Activated naive CD8-positive, alpha-beta T cell treated with anti-CD3 and anti-CD28 coated beads, Interleukin-2, amount 50 U/mL, for 24 hours (primary cell): ENCODE data around the gene DLGAP1.

Source experiments
- ATAC-seq: fragments of 150-1000 bp; cut with Tn5 transposase; one replicate; pipeline ENCODE4 v1.10.0; 2021
- DNase-seq: peaks from one replicate; pipeline ENCODE4 v3.0.0; 2021
- H3K27ac Mint-ChIP-seq: one replicate; pipeline ENCODE4 v1.8.0; 2021; ENCODE audit warnings: mild to moderate bottlenecking, mixed read lengths
- H3K27me3 Mint-ChIP-seq: one replicate; pipeline ENCODE4 v1.8.0; 2021; ENCODE audit warnings: mixed read lengths
- H3K36me3 Mint-ChIP-seq: one replicate; pipeline ENCODE4 v1.8.0; 2021; ENCODE audit warnings: low read depth, mixed read lengths
- H3K4me1 Mint-ChIP-seq: one replicate; pipeline ENCODE4 v1.8.0; 2021; ENCODE audit warnings: mixed read lengths
- H3K4me3 Mint-ChIP-seq: one replicate; pipeline ENCODE4 v1.8.0; 2021; ENCODE audit warnings: mild to moderate bottlenecking, moderate library complexity, mixed read lengths
- H3K9me3 Mint-ChIP-seq: one replicate; pipeline ENCODE4 v1.8.0; 2021; ENCODE audit warnings: mixed read lengths

Gene DLGAP1

DNA sequence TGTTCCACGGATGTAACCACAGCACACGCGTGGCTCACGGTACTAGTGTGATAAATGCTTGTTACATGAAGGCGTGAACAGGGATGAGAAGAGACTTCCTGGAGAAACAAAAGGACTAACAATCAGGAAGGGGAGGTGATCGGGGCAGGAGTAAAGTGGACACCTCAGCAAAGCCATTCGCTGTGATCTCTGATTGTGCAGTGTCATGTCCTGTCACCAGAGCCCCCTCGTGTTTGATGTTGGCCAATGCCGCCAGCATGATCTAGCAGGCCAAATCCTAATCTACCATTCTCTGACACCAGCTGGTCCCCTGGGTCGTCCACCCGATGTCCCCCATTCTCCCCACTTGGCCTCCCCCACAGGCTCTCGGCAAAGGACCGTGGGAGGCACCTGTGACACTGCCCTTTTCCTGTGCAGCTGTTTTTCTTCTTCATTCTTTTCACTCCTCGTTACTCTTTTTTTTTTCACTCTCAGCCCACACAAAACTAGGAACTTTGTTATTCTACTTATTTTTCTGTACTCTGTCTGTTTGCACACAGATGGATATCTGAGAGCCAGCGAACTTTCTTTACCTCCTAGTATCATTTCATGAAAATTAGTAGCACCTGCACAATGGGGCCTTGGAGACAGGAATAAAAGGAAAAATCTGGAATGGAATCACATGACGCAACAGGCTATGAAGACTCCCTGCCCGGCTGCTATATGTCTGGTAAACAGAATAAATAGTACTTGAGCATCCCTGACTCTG, 858.3 kb downstream of the DLGAP1 start:
- H3K4me1 Mint-ChIP-seq: peaks cover 64% of the 10 kb centered on the region
- no peaks in the 10 kb centered on the region for H3K27me3 Mint-ChIP-seq
- H3K36me3 Mint-ChIP-seq: peaks cover 4% of the 10 kb centered on the region
- peak overlapping the region; percentile 88 for H3K4me3 Mint-ChIP-seq
- peak; percentile 51 for DNase-seq
- no peak for ATAC-seq
- peak overlapping the region; percentile 100 for H3K27ac Mint-ChIP-seq
- H3K9me3 Mint-ChIP-seq: no peaks in the 10 kb centered on the region

GRCh38 chr18:3596324-3596636, 858.8 kb downstream of the DLGAP1 start:
- Mint-ChIP-seq H3K36me3 (peaks cover 4% of the 10 kb centered on the region), H3K4me1 (peaks cover 63% of the 10 kb centered on the region), H3K27me3 (no peaks in the 10 kb centered on the region), H3K27ac (peak overlapping the region; percentile 100), H3K4me3 (peak overlapping the region; percentile 88), H3K9me3 (no peaks in the 10 kb centered on the region)
- DNase-seq (no peak), ATAC-seq (no peak)

- H3K36me3 Mint-ChIP-seq: peaks cover 4% of the 10 kb centered on the region
- peak overlapping the region; percentile 88 for H3K4me3 Mint-ChIP-seq
- H3K27me3 Mint-ChIP-seq: no peaks in the 10 kb centered on the region
- ATAC-seq (peak; percentile 63), DNase-seq (no peak)
- peak overlapping the region; percentile 100 for H3K27ac Mint-ChIP-seq
- H3K4me1 Mint-ChIP-seq: peaks cover 62% of the 10 kb centered on the region
- H3K9me3 Mint-ChIP-seq: no peaks in the 10 kb centered on the region
Observed at GRCh38 chr18:3595369-3596273, 859.5 kb downstream of the DLGAP1 start.

DNA sequence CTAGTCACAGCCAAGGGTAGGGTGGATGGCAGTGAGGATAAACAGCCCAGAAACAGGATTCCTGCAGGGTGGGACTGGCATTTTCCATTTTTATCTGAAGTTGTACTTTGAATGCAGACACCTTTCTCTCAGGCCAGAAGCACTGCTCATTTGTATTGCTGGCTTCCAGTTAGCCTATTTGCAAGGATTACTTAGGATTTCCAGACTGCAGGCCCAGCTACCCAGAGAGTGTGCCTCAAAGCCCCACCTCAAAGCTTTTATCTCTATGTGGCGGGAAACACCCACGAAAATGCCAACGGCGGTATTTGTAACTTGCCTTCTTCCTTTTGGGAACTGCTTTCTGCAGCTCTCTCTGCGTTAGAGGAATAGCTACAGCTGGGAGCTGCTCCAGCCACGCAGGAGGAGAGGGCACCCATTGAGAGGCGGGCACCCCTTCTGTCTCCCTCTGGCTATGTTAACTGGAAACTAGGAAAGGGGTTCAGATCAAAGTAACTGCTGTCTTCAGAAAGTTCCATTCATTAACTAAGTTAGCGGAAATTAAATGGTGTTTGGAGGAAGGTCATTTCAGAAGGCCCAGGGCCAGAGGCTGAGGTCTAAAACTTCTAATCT, 860.2 kb downstream of the DLGAP1 start:
- Mint-ChIP-seq H3K27me3 (no peaks in the 10 kb centered on the region), H3K4me3 (peak overlapping the region; percentile 88), H3K4me1 (peaks cover 61% of the 10 kb centered on the region), H3K36me3 (peaks cover 4% of the 10 kb centered on the region), H3K9me3 (no peaks in the 10 kb centered on the region), H3K27ac (peak overlapping the region; percentile 100)
- peak; percentile 3 for ATAC-seq
- peak; percentile 39 for DNase-seq

- Mint-ChIP-seq H3K27me3 (no peaks in the 10 kb centered on the region), H3K27ac (peak overlapping the region; percentile 100), H3K4me3 (peak overlapping the region; percentile 88), H3K4me1 (peaks cover 56% of the 10 kb centered on the region), H3K36me3 (peaks cover 4% of the 10 kb centered on the region), H3K9me3 (no peaks in the 10 kb centered on the region)
- ATAC-seq: peak; percentile 91
- DNase-seq: peak; percentile 88
Observed at GRCh38 chr18:3593904-3594759, 861.0 kb downstream of the DLGAP1 start.

GRCh38 chr18:3593381-3593903, 861.7 kb downstream of the DLGAP1 start:
- Mint-ChIP-seq H3K4me1 (peaks cover 51% of the 10 kb centered on the region), H3K27me3 (no peaks in the 10 kb centered on the region), H3K36me3 (peaks cover 4% of the 10 kb centered on the region), H3K4me3 (peak overlapping the region; percentile 88), H3K27ac (peak overlapping the region; percentile 100), H3K9me3 (no peaks in the 10 kb centered on the region)
- DNase-seq: no peak
- no peak for ATAC-seq

- Mint-ChIP-seq H3K4me1 (peaks cover 48% of the 10 kb centered on the region), H3K9me3 (no peaks in the 10 kb centered on the region)
Observed at GRCh38 chr18:3592864-3593263, 862.2 kb downstream of the DLGAP1 start.

GRCh38 chr18:3590096-3590630, 864.9 kb downstream of the DLGAP1 start:
- Mint-ChIP-seq H3K36me3 (no peaks in the 10 kb centered on the region), H3K9me3 (no peaks in the 10 kb centered on the region), H3K27me3 (no peaks in the 10 kb centered on the region), H3K27ac (no peak overlapping the region), H3K4me3 (no peak overlapping the region), H3K4me1 (peaks cover 48% of the 10 kb centered on the region)
- DNase-seq: no peak
- no peak for ATAC-seq

More at GRCh38 chr18:3592864-3593263, 862.2 kb downstream of the DLGAP1 start:
- H3K36me3 Mint-ChIP-seq: peaks cover 4% of the 10 kb centered on the region
- peak overlapping the region; percentile 100 for H3K27ac Mint-ChIP-seq
- H3K4me3 Mint-ChIP-seq: peak overlapping the region; percentile 88
- no peak for ATAC-seq
- DNase-seq: no peak
- H3K27me3 Mint-ChIP-seq: no peaks in the 10 kb centered on the region

- Mint-ChIP-seq H3K36me3 (no peaks in the 10 kb centered on the region), H3K4me1 (peaks cover 45% of the 10 kb centered on the region), H3K27ac (peak overlapping the region; percentile 33), H3K27me3 (no peaks in the 10 kb centered on the region), H3K9me3 (no peaks in the 10 kb centered on the region), H3K4me3 (no peak overlapping the region)
- ATAC-seq: peak; percentile 82
- peak; percentile 75 for DNase-seq
Observed at GRCh38 chr18:3585656-3586509, 869.2 kb downstream of the DLGAP1 start.

- DNase-seq: no peak
- Mint-ChIP-seq H3K27ac (no peak overlapping the region), H3K36me3 (no peaks in the 10 kb centered on the region)
Observed at GRCh38 chr18:3584897-3585460, 870.1 kb downstream of the DLGAP1 start.

GRCh38 chr18:3584266-3584861, 870.7 kb downstream of the DLGAP1 start:
- no peak overlapping the region for H3K4me3 Mint-ChIP-seq
- no peaks in the 10 kb centered on the region for H3K9me3 Mint-ChIP-seq
- peaks cover 45% of the 10 kb centered on the region for H3K4me1 Mint-ChIP-seq
- H3K36me3 Mint-ChIP-seq: no peaks in the 10 kb centered on the region
- no peaks in the 10 kb centered on the region for H3K27me3 Mint-ChIP-seq
- DNase-seq (no peak), ATAC-seq (no peak)
- H3K27ac Mint-ChIP-seq: no peak overlapping the region

More at GRCh38 chr18:3584897-3585460, 870.1 kb downstream of the DLGAP1 start:
- no peak for ATAC-seq
- Mint-ChIP-seq H3K4me3 (no peak overlapping the region), H3K27me3 (no peaks in the 10 kb centered on the region), H3K4me1 (peaks cover 45% of the 10 kb centered on the region), H3K9me3 (no peaks in the 10 kb centered on the region)

- H3K27me3 Mint-ChIP-seq: no peaks in the 10 kb centered on the region
- H3K4me1 Mint-ChIP-seq: peaks cover 48% of the 10 kb centered on the region
- DNase-seq: no peak
- no peaks in the 10 kb centered on the region for H3K36me3 Mint-ChIP-seq
- H3K27ac Mint-ChIP-seq: no peak overlapping the region
- no peaks in the 10 kb centered on the region for H3K9me3 Mint-ChIP-seq
- no peak for ATAC-seq
- no peak overlapping the region for H3K4me3 Mint-ChIP-seq
Observed at GRCh38 chr18:3583873-3584247, 871.2 kb downstream of the DLGAP1 start.
